Measurements from ENCODE around the gene TPCN2. TPM values are rescaled to one million over a fixed set of nuclear protein-coding genes. Genes with fewer than 3 reads are reported as not detected.

The TPCN2 gene
- total and polyA plus RNA-seq, 2 of the 4 experiments (the other 2 are of a cell fraction) = 3.4 to 8.0 TPM

DNA sequence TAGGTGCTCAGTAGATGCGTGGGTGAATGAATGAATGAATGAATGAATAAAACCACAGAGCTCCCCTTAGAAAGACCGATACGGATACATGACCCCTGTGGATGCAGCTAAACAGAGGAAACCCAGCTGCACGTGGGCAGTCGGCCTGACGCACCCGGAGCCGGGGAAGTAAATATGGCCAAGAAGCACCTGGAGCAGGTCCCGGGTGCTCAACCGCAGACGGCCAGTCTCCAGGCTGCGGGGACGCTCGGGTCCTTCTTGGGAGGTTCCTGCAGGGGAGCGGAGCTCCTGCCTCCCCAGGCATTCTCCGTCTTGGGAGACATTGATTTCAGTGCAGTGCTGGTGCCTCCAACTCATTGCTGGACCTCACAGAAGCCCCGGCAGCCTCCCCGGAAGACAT lies 11.7 kb upstream of the TPCN2 start:
- H3K4me3 ChIP-seq (ENCODE audit: insufficient read depth, low read depth, low read length) = no peak overlapping the region
- no peak overlapping the region for H2BK5ac ChIP-seq (ENCODE audit: low read depth, low read length, poor library complexity, severe bottlenecking)
- ChIA-PET CTCF (no interaction called here), POLR2A (ENCODE audit: unreplicated experiment) (no interaction called here)
- no peaks in the 10 kb centered on the region for H4K20me1 ChIP-seq (ENCODE audit: insufficient read depth, low read length)
- peaks cover 17% of the 10 kb centered on the region for H3K9me1 ChIP-seq (ENCODE audit: insufficient read depth, low read length)
- H3K9me3 ChIP-seq (ENCODE audit: control insufficient read depth, insufficient read depth, low read length) = no peaks in the 10 kb centered on the region
- no peak overlapping the region for H2BK20ac ChIP-seq (ENCODE audit: low read depth, low read length)
- H3K23ac ChIP-seq (ENCODE audit: low read depth, low read length) = no peak overlapping the region
- H3K9ac ChIP-seq (ENCODE audit: low read depth, low read length) = no peak overlapping the region
- H3K4me2 ChIP-seq (ENCODE audit: low read depth, low read length) = no peak overlapping the region
- peaks cover 2% of the 10 kb centered on the region; the same call in 1 of the 2 replicates for H3K27me3 ChIP-seq (ENCODE audit: control insufficient read depth, insufficient read depth, low read length)
- H3K56ac ChIP-seq (ENCODE audit: extremely low read depth, insufficient read depth, low read length) = no peak overlapping the region
- H4K5ac ChIP-seq (ENCODE audit: low read depth, low read length) = no peak overlapping the region
- no peak overlapping the region for H2AK9ac ChIP-seq (replicated peaks; ENCODE audit: low read depth, low read length, poor library complexity)
- BruUV-seq (replicated peaks) = no TSS peak
- H3K36me3 ChIP-seq (ENCODE audit: control insufficient read depth, insufficient read depth, low read length) = no peaks in the 10 kb centered on the region
- H3K18ac ChIP-seq (ENCODE audit: low read depth, low read length) = no peak overlapping the region
- in situ Hi-C loops (cut with MboI; ENCODE audit: low sequenced_read_pairs) (no loop called here), intact Hi-C loops (cut with micrococcal nuclease) (no loop called here), dilution Hi-C loops (cut with HindIII; ENCODE audit: low sequenced_read_pairs, unreplicated experiment) (no loop called here)
- H3K14ac ChIP-seq (replicated peaks; ENCODE audit: low read depth, low read length) = no peak overlapping the region
- H2AFZ ChIP-seq (replicated peaks; ENCODE audit: low read length, poor library complexity) = no peak overlapping the region
- peaks cover 21% of the 10 kb centered on the region for H3K4me1 ChIP-seq (ENCODE audit: control insufficient read depth, insufficient read depth, low read length)
- no peak overlapping the region for H3K4ac ChIP-seq (ENCODE audit: low read depth, low read length)
- H2BK15ac ChIP-seq (ENCODE audit: low read depth, low read length) = no peak overlapping the region
- DNase-seq (no peak), ATAC-seq (ENCODE audit: low read depth) (no peak)
- H2BK120ac ChIP-seq (ENCODE audit: low read depth, low read length) = no peak overlapping the region
- H3K27ac ChIP-seq (ENCODE audit: insufficient read depth, low read length) = no peak overlapping the region
- H4K8ac ChIP-seq (ENCODE audit: low read depth in 2 of 2, low read length in 2 of 2) = no peak overlapping the region
- H4K91ac ChIP-seq (ENCODE audit: insufficient read depth, low read depth, low read length) = no peak overlapping the region
- no peak for TF ChIP-seq CEBPB (IDR thresholded peaks at IDR 0.05; ENCODE audit: low read depth, low read length)
- no peak for TF ChIP-seq RFX5 (IDR thresholded peaks at IDR 0.05; ENCODE audit: low read depth, low read length)
- no peak for TF ChIP-seq CHD1 (IDR thresholded peaks at IDR 0.05; ENCODE audit: low read depth, low read length)
- TF ChIP-seq, protein P1, sequence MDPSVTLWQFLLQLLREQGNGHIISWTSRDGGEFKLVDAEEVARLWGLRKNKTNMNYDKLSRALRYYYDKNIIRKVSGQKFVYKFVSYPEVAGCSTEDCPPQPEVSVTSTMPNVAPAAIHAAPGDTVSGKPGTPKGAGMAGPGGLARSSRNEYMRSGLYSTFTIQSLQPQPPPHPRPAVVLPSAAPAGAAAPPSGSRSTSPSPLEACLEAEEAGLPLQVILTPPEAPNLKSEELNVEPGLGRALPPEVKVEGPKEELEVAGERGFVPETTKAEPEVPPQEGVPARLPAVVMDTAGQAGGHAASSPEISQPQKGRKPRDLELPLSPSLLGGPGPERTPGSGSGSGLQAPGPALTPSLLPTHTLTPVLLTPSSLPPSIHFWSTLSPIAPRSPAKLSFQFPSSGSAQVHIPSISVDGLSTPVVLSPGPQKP (IDR thresholded peaks at IDR 0.05; ENCODE audit: borderline replicate concordance, low read depth, low read length) = no peak
- TF ChIP-seq POLR2A (IDR thresholded peaks at IDR 0.05; ENCODE audit: low read depth, low read length) = no peak
- no peak for TF ChIP-seq BHLHE40 (IDR thresholded peaks at IDR 0.05; ENCODE audit: low read depth, low read length)
- no peak for TF ChIP-seq RCOR1 (IDR thresholded peaks at IDR 0.05; ENCODE audit: insufficient replicate concordance, low read length)
- TF ChIP-seq, protein P2, sequence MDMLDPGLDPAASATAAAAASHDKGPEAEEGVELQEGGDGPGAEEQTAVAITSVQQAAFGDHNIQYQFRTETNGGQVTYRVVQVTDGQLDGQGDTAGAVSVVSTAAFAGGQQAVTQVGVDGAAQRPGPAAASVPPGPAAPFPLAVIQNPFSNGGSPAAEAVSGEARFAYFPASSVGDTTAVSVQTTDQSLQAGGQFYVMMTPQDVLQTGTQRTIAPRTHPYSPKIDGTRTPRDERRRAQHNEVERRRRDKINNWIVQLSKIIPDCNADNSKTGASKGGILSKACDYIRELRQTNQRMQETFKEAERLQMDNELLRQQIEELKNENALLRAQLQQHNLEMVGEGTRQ (IDR thresholded peaks at IDR 0.05; ENCODE audit: low read depth, low read length) = no peak
- TF ChIP-seq MAZ (IDR thresholded peaks at IDR 0.05; ENCODE audit: borderline replicate concordance, low read depth, low read length) = no peak
- no peak for TF ChIP-seq MAFK (IDR thresholded peaks at IDR 0.05; ENCODE audit: low read depth, low read length)
- TF ChIP-seq, protein P3, sequence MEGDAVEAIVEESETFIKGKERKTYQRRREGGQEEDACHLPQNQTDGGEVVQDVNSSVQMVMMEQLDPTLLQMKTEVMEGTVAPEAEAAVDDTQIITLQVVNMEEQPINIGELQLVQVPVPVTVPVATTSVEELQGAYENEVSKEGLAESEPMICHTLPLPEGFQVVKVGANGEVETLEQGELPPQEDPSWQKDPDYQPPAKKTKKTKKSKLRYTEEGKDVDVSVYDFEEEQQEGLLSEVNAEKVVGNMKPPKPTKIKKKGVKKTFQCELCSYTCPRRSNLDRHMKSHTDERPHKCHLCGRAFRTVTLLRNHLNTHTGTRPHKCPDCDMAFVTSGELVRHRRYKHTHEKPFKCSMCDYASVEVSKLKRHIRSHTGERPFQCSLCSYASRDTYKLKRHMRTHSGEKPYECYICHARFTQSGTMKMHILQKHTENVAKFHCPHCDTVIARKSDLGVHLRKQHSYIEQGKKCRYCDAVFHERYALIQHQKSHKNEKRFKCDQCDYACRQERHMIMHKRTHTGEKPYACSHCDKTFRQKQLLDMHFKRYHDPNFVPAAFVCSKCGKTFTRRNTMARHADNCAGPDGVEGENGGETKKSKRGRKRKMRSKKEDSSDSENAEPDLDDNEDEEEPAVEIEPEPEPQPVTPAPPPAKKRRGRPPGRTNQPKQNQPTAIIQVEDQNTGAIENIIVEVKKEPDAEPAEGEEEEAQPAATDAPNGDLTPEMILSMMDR (conservative IDR thresholded peaks at IDR 0.05; ENCODE audit: low read depth, low read length) = no peak
- TF ChIP-seq FOS (IDR thresholded peaks at IDR 0.05; ENCODE audit: low read depth, low read length) = no peak
- H2AK5ac ChIP-seq (ENCODE audit: low read depth, low read length) = no peak overlapping the region
- WGBS, 2 experiments (ENCODE audit: extremely low coverage in 2 of 2, insufficient read length in 1 of 2) = 92% methylated on average over 13 of the region's 18 CpGs; no CpG with 5 or more reads in 1 of the 2 experiments
- no peaks in the 10 kb centered on the region for H3K79me1 ChIP-seq (ENCODE audit: low read depth in 1 of 2, low read length in 2 of 2)

Data from IMR-90 (cell line).